KMS-11 (cell line): ENCODE measurements around the gene LRIG2.
"Not testable (repeated sequence)": the region's sequence is repeated elsewhere in the genome, so short reads cannot be mapped to it uniquely, and the experiment has no call there.

Experiments used
- H2AFZ ChIP-seq: fragments of 200-600 bp; sonication (generic); 2 replicates; pipeline ENCODE4 v1.6.1; 2016; ENCODE audit warnings: antibody characterized with exemption, mixed run types, low read depth
- H3K27ac ChIP-seq: fragments of 200-600 bp; sonication (generic); 2 replicates; pipeline ENCODE4 v1.6.1; 2016; ENCODE audit warnings: mild to moderate bottlenecking, mixed run types
- H3K27me3 ChIP-seq: fragments of 200-600 bp; sonication (generic); 2 replicates; pipeline ENCODE4 v1.6.1; 2017; ENCODE audit warnings: mild to moderate bottlenecking, low read depth, mixed run types, moderate library complexity; ENCODE audit not compliant: insufficient read depth
- H3K36me3 ChIP-seq: fragments of 200-600 bp; sonication (generic); 2 replicates; pipeline ENCODE4 v1.6.1; 2017; ENCODE audit warnings: mild to moderate bottlenecking, mixed run types; ENCODE audit not compliant: insufficient read depth
- H3K4me1 ChIP-seq: fragments of 200-600 bp; sonication (generic); 2 replicates; pipeline ENCODE4 v1.6.1; 2016; ENCODE audit warnings: mild to moderate bottlenecking, low read depth, mixed run types; ENCODE audit not compliant: poor library complexity, severe bottlenecking
- H3K4me2 ChIP-seq: fragments of 200-600 bp; sonication (generic); 2 replicates; pipeline ENCODE4 v1.7.0; 2016; ENCODE audit warnings: mild to moderate bottlenecking, mixed run types
- H3K4me3 ChIP-seq: fragments of 200-600 bp; sonication (generic); IDR thresholded peaks from 2 replicates; pipeline ENCODE4 v1.6.1; 2017; ENCODE audit warnings: low read depth, low read length, mixed read lengths; ENCODE audit not compliant: insufficient read depth
- H3K79me2 ChIP-seq: fragments of 200-600 bp; sonication (generic); 2 replicates; pipeline ENCODE4 v1.6.1; 2016; ENCODE audit warnings: low read depth, mixed run types; ENCODE audit not compliant: insufficient read depth
- H3K9ac ChIP-seq: fragments of 200-600 bp; sonication (generic); 2 replicates; pipeline ENCODE4 v1.6.1; 2016; ENCODE audit warnings: mild to moderate bottlenecking, mixed run types
- H4K20me1 ChIP-seq: fragments of 200-600 bp; sonication (generic); 2 replicates; pipeline ENCODE4 v1.6.1; 2016; ENCODE audit warnings: mild to moderate bottlenecking, mixed run types; ENCODE audit not compliant: insufficient read depth
- TF ChIP-seq, protein P1 (sequence below): fragments of 200-600 bp; sonication (generic); conservative IDR thresholded peaks from 2 replicates; pipeline ENCODE4 v1.6.1; 2017; ENCODE audit warnings: low read depth, mild to moderate bottlenecking, antibody characterized with exemption, low read length, moderate library complexity, mixed read lengths

Gene LRIG2

DNA sequence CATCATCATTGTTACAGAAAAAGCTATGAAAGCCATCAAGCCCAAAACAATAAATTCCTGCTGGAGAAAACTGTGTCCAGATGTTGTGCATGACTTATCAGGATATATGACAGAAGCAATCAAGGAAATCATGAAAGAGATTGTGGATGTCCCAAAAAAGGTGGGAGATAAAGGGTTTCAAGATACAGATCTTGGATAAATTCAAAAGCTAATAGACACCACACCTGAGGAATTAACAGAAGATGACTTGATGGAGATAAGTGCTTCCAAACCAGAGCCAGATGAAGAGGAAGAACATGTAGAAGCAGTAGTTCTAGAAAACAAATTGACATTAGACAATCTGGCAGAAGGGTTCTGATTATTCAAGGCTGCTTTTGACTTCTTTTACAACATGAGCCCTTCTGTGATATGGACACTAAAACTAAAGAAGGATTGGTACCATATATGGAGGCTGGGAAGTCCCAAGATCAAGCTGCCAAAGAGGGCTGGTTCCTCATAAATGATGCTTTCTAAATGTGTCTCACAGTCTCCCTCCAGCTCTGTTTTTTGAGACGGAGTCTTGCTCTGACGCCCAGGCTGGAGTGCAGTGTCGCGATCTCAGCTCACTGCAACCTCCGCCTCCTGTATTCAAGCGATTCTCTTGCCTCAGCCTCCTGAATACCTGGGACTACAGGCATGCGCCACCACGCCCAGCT is 32.1 kb upstream of the LRIG2 start:
- peaks cover 20% of the 10 kb centered on the region for H3K4me1 ChIP-seq
- H3K27ac ChIP-seq = no peak overlapping the region
- TF ChIP-seq, protein P1, sequence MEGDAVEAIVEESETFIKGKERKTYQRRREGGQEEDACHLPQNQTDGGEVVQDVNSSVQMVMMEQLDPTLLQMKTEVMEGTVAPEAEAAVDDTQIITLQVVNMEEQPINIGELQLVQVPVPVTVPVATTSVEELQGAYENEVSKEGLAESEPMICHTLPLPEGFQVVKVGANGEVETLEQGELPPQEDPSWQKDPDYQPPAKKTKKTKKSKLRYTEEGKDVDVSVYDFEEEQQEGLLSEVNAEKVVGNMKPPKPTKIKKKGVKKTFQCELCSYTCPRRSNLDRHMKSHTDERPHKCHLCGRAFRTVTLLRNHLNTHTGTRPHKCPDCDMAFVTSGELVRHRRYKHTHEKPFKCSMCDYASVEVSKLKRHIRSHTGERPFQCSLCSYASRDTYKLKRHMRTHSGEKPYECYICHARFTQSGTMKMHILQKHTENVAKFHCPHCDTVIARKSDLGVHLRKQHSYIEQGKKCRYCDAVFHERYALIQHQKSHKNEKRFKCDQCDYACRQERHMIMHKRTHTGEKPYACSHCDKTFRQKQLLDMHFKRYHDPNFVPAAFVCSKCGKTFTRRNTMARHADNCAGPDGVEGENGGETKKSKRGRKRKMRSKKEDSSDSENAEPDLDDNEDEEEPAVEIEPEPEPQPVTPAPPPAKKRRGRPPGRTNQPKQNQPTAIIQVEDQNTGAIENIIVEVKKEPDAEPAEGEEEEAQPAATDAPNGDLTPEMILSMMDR = no peak
- no peaks in the 10 kb centered on the region for H3K79me2 ChIP-seq
- no peak overlapping the region for H3K4me3 ChIP-seq
- H3K9ac ChIP-seq = no peak overlapping the region
- no peak overlapping the region for H2AFZ ChIP-seq
- H3K36me3 ChIP-seq = no peaks in the 10 kb centered on the region
- H3K27me3 ChIP-seq = no peaks in the 10 kb centered on the region
- no peaks in the 10 kb centered on the region for H4K20me1 ChIP-seq
- no peak overlapping the region for H3K4me2 ChIP-seq

DNA sequence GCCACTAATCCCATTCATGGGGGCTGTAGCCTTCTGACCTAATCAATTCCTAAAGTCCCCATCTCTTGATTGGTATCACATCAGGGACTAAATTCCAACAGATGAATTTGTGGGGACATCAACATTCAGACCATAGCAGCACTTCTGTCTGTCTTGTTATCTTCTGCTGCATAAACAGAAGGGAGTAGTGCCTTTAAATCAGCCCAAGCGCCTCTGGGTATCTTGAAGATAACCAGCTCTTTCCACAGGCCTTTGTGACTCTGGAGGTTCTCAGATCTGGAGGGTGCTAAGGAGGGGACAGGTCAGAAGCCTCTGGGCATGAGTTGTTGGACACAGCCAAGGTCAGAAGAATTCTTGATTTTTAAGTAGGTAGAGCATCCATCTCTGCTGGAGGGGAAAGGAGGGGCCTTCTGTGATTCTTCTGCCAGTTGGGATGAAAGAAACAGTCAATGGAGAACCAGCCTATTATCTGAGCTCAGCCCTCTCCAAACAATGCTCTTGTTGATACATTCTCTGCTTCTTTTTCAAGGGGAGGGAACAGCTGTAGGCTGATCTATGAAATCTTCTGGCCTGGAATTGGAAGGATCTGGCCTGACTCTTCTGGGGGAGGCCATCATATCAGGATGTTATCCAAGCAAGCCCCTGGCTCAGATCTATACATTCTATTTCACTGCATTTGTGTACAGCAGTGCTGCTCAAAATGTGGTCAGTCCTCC is 31.3 kb upstream of the LRIG2 start:
- Histone ChIP-seq H3K4me3 (no peak overlapping the region), H3K36me3 (no peaks in the 10 kb centered on the region), H3K27me3 (no peaks in the 10 kb centered on the region), H3K4me2 (no peak overlapping the region), H4K20me1 (no peaks in the 10 kb centered on the region), H2AFZ (no peak overlapping the region), H3K4me1 (peaks cover 13% of the 10 kb centered on the region), H3K79me2 (no peaks in the 10 kb centered on the region), H3K9ac (no peak overlapping the region), H3K27ac (no peak overlapping the region)
- TF ChIP-seq, protein P1 = no peak

DNA sequence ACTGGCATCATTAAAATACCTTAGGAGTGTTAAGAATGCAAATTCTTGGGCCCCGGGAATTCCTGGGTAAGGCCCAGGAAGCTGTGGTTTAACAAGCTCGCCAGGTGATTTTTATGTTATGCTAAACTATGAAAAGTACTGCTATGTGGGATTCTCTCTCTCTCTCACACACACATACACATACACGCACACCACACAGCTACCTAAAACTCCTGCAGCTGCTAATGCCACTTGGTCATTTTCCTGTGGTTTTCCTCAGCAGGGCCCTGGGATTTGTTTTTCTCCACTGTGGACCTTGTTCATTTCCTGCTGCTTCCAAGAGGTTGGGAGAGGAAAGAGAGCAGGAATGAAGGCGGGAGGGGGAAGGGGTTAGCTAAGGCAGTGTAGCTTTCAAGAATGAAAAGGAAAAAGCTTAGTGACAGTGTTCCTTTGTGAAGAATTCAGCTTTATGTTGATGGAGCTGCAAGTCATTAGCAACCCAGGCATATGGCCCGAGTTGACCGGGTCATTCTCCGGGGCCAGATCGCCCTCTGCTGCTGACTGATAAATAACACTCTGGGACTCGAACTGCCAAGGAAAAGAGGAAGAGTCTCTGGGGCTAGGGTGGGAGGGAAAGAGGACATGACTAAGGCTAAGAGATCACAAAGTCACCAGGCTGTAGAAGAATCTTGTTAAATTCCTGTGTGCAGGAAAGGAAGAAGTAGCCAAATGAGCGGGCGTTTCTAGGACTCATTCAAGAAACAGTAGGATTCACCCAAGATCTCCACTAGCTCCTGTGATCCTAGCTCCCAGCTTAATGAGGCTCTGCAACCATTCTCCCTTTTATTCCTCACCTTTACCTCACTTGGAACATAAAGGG is 30.5 kb upstream of the LRIG2 start:
- Histone ChIP-seq H3K4me2 (no peak overlapping the region), H3K9ac (no peak overlapping the region), H2AFZ (no peak overlapping the region; the same call in 1 of the 2 replicates), H3K79me2 (no peaks in the 10 kb centered on the region), H3K36me3 (no peaks in the 10 kb centered on the region), H3K4me1 (peaks cover 9% of the 10 kb centered on the region), H3K27ac (no peak overlapping the region), H4K20me1 (no peaks in the 10 kb centered on the region), H3K27me3 (no peaks in the 10 kb centered on the region), H3K4me3 (no peak overlapping the region)
- TF ChIP-seq, protein P1 = peak; percentile 36

DNA sequence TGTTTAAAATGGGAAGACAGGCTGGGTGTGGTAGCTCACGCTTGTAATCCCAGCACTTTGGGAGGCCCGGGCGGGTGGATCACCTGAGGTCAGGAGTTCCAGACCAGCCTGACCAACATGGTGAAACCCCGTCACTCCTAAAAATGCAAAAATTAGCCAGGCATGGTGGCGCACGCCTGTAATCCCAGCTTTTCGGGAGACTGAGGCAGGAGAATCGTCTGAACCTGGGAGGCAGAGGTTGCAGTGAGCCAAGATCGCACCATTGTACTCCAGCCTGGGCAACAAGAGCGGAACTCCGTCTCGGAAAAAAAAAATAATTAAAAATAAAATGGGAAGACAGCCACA is 29.9 kb upstream of the LRIG2 start:
- not testable (repeated sequence) for H2AFZ ChIP-seq, H3K79me2 ChIP-seq, H3K27me3 ChIP-seq, H3K4me3 ChIP-seq, H3K9ac ChIP-seq, H3K4me2 ChIP-seq, H4K20me1 ChIP-seq, H3K4me1 ChIP-seq, H3K36me3 ChIP-seq, H3K27ac ChIP-seq
